GM18907 (cell line): ENCODE results near the gene DLL1.

Experiments used
- ATAC-seq: cut with Tn5 transposase; IDR thresholded peaks from one replicate; pipeline ENCODE4 v1.9.1; 2021; ENCODE audit warnings: mild to moderate bottlenecking, moderate library complexity; ENCODE audit not compliant: unreplicated experiment

Gene DLL1

DNA sequence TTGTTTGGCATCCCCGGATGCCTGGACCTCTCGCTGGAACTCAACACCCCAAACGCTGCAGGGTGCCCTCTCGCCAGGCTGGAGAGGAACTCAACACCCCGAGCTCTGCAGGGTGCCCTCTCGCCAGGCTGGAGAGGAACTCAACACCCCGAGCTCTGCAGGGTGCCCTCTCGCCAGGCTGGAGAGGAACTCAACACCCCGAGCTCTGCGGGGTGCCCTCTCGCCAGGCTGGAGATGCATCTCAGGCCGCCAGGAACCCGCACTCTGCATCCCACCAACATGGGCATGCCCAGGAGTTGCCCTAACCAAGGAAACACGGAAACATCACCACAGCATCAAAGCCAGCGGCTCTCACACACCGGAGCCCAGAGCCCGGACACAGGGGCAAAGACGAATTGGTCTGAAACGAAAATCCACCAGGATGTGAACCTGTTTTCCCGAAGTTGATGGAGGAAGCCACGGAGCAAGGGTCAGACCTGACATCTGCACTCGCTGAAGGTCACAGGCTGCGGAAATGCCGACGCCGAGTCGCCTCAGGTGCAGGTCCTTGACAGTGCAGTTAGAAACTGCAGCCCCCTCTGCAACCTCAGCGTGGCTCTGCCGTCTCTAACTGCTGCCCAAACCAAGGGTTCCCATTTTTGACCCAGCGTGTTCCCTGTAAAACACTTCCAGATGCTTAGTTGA is 37.5 kb downstream of the DLL1 start:
- ATAC-seq = no peak

- no peak for ATAC-seq
Observed at GRCh38 chr6:170251776-170252571, 38.9 kb downstream of the DLL1 start.

GRCh38 chr6:170250981-170251775 is 39.7 kb downstream of the DLL1 start:
- ATAC-seq = no peak

- ATAC-seq = no peak
Observed at GRCh38 chr6:170250455-170250854, 40.4 kb downstream of the DLL1 start.

DNA sequence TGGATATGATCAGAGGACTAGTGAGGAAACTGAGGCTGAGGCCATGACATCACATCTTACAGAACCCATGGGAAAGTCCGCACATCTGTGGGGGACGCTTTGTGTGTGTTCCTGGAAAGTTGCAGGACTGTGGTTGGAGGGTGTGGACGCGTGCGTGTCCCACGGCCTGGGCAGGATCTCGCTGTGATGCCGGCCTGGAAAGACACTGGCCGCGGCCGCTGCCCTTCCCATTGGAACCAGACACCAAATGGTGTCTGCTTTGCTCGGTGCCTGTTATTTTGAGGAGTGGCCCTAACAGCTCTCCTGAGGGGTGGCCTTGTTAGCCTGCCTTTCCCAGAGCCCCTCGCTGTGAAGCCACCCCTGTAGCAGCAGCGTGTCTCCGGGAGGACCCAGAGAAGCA is 41.1 kb downstream of the DLL1 start:
- no peak for ATAC-seq

- ATAC-seq = no peak
Observed at GRCh38 chr6:170248861-170249600, 41.8 kb downstream of the DLL1 start.

- no peak for ATAC-seq
Observed at GRCh38 chr6:170248111-170248805, 42.6 kb downstream of the DLL1 start.

- no peak for ATAC-seq
Observed at GRCh38 chr6:170247178-170247701, 43.6 kb downstream of the DLL1 start.

DNA sequence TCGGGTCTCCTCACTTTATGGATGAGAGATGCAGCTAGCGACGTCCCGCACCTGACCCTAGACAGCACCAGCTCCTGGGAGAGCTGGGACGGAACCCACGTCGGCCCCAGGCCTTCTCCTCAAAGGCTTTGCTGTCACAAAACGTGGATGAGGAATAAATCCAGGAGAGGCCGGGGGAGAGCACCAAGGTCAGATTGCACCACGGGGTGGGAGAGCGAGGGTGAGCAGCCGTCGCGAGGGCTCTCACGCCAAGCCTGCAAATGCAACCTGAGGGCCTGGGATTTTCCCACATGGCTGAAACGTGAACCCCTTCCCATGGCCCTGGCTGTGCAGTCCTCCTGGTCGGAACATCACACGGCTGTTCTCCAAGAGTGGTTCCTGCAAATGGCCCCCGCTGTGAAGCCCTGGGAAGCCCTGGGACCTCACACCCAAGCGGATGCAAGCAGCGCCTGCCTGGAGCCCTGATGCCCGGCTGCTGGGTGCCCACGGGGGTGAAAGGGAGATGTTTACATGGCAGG is 45.3 kb downstream of the DLL1 start:
- ATAC-seq = no peak

DNA sequence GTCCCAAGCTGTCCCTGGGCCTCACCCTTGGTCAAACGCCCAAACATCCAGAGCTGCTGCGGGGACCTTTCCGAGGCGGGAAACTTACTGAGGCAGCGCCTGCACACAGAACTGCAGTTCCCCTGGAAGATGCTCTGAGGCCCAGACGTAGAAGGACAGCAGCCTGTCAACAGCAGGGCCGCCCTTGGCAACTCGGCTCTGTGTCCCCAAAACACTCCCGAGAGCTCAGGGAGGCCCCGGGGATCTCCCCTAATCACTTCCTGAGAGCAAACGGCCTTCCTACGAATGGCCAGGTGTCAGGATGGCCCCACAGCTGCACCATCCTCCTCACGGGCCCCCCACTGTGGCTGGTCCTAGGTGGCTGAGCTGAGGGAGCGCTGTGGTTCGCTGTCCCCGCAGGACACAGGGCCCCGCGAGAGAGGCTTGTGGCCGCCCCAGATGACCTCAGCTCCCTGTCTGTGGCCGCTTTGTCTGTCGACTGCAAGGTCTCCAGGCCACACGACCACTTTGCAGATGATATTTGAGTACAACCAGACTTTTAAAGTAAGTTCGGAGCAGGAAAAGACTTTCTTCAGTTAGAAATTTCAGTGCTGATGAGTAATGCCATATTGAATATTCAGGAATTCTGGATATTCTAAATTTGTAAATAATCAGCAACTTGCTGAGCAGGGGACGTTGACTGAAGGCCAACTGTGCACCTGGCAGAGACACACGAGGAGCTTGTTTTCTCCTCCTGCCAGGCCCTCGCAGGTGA is 46.0 kb downstream of the DLL1 start:
- ATAC-seq = no peak

DNA sequence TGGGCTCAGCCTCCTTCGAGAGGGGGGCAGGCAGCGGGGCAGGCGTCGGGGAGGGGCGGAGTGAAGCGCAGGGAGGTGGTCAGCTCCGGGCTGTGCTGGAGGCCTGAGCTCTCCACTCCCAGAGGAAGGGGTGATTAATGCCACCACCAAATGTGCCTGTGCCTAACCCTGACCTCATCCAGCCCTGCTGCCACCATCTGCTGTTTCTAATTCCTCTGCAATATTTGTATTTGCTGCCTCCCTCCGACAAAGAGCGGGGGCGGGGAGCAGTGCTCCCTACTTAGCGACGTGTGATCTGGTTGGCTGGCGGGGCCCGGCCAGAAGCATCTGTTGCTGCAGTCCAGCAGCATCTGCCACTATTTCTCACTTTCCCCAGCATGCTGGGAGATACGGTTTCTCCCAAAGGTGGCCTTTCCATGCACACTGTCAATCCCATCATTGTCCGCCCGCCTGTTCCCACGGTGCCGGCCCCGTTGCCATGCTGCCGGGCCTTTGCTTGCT is 47.0 kb downstream of the DLL1 start:
- no peak for ATAC-seq

DNA sequence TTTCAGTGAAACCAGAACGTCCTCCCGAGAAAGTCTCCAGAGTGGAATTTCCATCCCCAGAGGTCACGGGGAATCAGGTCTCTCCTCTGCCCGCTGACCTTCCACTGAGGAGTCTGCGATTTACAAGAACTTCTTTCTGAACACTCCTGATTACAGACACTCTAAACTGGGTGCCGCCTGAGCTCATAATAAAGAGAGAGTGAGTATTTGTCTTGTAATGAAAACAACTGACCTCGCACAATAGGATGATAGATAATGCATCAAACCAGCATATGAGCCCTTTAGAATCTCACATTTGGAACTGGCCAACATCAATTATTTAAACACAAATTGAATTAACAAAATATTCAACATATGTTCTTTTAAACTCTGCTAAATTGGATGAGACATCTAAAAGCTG is 47.5 kb downstream of the DLL1 start:
- no peak for ATAC-seq

GRCh38 chr6:170238741-170239565 is 51.9 kb downstream of the DLL1 start:
- no peak for ATAC-seq

- no peak for ATAC-seq
Observed at GRCh38 chr6:170237999-170238740, 52.7 kb downstream of the DLL1 start.

DNA sequence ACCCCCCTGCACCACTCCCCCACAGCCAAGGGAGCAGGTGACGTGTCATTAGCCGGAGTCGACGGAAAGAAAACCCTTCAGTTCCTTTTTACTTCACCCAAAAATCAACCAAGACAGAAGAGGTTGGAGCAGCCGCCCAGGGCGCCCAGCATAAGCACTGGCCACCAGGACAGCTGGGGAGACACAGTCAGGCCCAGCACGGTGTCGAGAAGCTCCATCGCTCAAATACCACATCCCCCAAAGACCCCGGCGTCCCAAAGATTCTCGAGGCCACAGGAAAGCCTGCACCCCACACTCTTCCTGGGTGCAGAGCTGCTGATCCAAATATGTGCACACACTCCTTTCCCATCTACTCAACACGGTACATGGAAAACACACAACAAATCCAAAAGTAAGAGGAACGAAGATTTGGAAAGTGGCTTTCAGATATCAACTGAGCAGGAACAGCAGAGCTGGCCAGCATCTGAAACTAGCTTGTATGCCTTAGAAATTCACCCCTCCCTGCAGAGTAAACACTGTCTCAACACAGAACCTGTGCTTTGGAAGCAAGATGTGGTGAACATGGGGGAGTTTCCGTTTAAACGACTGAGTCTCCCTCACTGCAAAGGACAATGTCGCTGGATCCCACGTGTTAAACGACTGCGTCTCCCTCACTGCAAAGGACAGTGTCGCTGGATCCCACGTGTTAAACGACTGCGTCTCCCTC is 54.6 kb downstream of the DLL1 start:
- no peak for ATAC-seq

GRCh38 chr6:170235391-170236125 is 55.3 kb downstream of the DLL1 start:
- ATAC-seq = no peak
